ENCODE results near the gene SERF2.
"Not testable (repeated sequence)": the region's sequence is repeated elsewhere in the genome, so short reads cannot be mapped to it uniquely, and the experiment has no call there.

The SERF2 gene

DNA sequence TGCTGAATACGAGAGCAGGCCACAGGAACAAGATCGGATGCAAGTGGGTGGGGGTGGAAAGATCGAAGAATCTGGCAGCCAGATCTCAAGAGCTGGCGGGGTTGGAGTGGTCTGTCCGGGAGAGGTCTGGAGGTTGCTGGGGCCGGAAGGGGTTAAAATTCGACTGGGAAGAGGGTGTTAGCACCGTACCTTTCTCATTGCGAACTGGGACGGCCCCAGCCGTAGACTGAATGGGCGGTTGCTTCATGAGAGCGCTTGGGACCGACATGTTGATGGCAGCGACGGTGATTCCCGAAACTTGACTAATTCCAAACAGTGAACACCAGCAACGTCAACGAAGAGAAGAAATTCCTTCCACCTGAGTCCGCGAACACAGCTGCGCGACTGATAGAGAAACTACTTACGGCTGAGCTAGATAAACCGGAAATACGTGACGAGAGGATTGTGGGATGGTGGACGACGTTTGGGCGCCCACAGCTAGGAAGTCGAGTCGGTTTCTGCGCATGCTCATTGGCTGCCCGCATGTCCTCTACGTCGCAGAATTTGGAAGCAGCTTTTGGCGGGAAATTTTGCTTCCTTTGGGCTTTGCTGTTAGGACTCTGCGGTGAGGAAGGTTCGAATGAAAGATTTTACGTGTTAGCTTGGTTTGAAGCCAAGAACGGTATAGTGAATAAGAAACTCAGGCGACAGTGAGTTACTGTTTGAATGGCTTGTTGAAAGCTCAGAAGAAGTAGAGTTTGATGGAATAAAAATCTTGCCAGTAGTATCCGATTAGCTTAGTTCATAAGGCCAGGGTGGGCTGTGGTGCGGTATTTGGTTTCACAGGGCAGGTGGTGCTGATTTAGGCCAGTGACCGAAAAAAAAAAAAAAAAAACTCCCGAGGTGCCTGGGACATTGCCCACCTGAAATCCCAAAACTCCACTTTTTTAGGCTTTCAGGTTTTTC is 32.5 kb downstream of the SERF2 start, which contains the start of gene MFAP1:
MFAP1 (minus strand) TSS at position 389 of the 945 bp plus-strand sequence; CDS start at position 268, 121 bp downstream.
- TF ChIP-seq, protein P1, sequence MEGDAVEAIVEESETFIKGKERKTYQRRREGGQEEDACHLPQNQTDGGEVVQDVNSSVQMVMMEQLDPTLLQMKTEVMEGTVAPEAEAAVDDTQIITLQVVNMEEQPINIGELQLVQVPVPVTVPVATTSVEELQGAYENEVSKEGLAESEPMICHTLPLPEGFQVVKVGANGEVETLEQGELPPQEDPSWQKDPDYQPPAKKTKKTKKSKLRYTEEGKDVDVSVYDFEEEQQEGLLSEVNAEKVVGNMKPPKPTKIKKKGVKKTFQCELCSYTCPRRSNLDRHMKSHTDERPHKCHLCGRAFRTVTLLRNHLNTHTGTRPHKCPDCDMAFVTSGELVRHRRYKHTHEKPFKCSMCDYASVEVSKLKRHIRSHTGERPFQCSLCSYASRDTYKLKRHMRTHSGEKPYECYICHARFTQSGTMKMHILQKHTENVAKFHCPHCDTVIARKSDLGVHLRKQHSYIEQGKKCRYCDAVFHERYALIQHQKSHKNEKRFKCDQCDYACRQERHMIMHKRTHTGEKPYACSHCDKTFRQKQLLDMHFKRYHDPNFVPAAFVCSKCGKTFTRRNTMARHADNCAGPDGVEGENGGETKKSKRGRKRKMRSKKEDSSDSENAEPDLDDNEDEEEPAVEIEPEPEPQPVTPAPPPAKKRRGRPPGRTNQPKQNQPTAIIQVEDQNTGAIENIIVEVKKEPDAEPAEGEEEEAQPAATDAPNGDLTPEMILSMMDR (IDR thresholded peaks at IDR 0.05; ENCODE audit: low read length, missing control alignments): no peak
- peak; percentile 99 for DNase-seq (ENCODE audit: low read depth)
- H3K4me3 ChIP-seq (replicated peaks; ENCODE audit: low read depth, low read length): peak within 1 kb of the TSS; percentile 88

DNA sequence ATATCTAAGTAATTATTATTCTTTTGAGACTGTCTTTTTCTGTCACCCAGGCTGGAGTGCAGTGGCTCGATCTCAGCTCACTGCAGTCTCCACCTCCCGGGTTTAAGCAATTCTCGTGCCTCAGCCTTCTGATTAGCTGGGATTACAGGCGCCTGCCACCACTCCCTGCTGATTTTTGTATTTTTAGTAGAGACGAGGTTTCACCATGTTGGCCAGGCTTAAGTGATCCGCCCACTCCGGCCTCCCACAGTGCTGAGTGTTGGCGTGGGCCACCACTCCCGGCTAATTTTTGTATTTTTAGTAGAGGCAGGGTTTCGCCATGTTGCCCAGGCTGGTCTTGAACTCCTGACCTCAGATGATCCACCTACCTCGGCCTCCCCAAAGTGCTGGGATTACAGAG is 33.2 kb downstream of the SERF2 start:
- not testable (repeated sequence) for H3K4me3 ChIP-seq (replicated peaks; ENCODE audit: low read depth, low read length); DNase-seq (ENCODE audit: low read depth)

DNA sequence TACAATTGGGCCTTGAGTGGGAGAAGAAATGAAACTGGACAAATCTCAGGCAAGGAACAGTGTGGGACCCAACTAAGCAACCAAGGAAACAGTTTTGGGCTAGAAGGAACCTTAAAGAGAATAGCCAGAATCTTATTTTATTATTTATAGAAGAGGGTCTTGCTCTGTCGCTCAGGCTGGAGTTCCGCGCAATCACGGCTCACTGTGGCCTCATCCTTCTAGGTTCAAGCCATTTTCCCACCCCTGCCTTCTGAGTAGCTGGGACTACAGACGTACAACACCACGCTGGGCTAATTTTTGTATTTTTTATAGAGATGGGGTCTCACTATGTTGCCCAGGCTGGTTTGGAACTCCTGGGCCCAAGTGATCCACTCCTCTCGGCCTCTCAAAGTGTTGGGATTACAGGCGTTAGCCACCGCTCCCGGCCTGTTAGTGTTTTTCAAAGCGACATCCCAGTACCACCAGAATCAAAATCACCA is 33.9 kb downstream of the SERF2 start:
- H3K4me3 ChIP-seq (replicated peaks; ENCODE audit: low read depth, low read length): peak overlapping the region; percentile 69
- DNase-seq (ENCODE audit: low read depth): no peak
- TF ChIP-seq, protein P1 (IDR thresholded peaks at IDR 0.05; ENCODE audit: low read length, missing control alignments): no peak

DNA sequence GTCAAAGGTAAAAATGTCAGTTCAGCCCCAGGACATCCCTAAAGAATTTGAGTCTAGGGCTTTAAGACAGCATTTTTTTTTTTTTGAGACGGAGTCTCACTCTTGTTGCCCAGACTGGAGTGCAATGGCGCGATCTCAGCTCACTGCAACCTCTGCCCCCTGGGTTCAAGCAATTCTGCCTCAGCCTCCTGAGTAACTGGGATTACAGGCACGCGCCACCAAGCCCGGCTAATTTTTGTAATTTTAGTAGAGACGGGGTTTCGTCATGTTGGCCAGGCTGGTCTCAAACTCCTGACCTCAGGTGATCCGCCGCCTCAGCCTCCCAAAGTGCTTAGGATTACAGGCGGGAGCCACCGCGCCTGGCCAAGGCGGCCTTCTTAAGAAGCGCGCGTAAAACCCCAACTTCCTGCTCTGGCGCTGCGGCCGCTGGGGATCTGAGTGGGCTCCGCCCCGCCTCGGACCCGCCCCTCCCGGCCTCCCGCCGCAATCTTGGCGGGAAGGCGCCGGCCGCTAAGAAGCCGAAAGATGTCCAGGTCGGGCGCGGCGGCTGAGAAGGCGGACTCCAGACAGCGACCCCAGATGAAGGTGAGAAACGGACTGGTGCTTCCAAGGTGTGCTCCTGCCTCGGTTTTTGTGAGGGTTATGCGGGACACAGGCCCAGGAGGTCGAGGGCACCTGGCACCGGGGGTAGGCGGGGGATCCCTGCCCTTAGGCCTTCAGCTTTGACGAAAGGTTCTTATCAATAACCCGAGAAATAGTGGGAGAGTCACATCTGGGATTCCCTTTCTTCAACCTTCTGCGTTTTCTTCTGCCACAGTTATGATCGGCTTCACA is 34.6 kb downstream of the SERF2 start, which contains the start of gene WDR76:
WDR76 (plus strand) TSS at position 495 of the 834 bp plus-strand sequence; CDS start at position 526, 31 bp downstream.
- peak; percentile 77 for DNase-seq (ENCODE audit: low read depth)
- TF ChIP-seq, protein P1 (IDR thresholded peaks at IDR 0.05; ENCODE audit: low read length, missing control alignments): no peak
- H3K4me3 ChIP-seq (replicated peaks; ENCODE audit: low read depth, low read length): peak within 1 kb of the TSS; percentile 69

DNA sequence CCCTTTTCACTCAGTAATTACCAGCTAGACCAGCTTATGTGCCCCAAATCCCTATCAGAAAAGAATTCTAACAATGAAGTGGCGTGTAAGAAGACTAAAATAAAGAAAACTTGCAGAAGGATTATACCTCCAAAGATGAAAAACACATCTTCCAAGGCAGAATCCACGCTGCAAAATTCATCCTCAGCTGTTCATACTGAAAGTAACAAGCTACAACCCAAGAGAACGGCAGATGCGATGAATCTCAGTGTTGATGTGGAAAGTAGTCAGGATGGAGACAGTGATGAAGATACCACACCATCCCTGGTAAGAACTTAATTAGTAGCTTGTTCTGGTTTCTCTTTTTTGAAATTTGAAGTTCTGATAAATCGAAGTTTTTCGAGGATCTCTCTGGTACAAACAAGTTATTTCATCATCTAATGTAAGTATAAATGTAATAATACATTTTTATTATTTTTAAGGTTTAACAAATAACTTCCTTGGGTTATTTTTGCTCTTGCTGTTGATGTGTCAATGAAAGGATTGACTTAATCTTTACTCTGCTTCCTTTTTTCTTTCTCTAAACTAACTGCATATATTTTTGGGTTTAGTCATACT is 36.0 kb downstream of the SERF2 start:
- TF ChIP-seq, protein P1 (IDR thresholded peaks at IDR 0.05; ENCODE audit: low read length, missing control alignments): no peak
- H3K4me3 ChIP-seq (replicated peaks; ENCODE audit: low read depth, low read length): peak overlapping the region; percentile 69
- DNase-seq (ENCODE audit: low read depth): peak; percentile 10

DNA sequence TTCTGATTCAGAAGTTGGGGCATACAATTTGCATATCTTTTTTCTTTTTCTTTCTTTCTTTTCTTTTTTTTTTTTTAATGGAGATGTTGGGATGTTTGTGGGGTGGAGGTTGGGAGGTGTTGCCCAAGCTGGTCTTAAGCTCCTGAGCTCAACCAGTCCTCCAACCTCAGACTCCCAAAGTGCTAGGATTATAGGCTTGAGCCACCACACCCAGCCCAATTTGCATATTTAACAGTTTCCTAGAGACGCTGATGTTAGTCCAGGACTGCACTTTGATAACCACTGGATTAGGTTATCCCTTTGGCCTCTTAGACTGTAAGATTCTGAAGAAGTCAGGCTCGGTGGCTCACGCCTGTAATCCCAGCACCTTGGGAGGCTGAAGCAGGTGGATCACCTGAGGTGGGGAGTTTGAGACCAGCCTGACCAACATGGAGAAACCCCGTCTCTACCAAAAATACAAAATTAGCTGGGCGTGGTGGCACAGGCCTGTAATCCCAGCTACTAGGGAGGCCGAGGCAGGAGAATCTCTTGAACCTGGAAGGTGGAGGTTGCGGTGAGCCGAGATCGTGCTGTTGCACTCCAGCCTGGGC is 37.9 kb downstream of the SERF2 start:
- not testable (repeated sequence) for DNase-seq (ENCODE audit: low read depth); H3K4me3 ChIP-seq (replicated peaks; ENCODE audit: low read depth, low read length)

DNA sequence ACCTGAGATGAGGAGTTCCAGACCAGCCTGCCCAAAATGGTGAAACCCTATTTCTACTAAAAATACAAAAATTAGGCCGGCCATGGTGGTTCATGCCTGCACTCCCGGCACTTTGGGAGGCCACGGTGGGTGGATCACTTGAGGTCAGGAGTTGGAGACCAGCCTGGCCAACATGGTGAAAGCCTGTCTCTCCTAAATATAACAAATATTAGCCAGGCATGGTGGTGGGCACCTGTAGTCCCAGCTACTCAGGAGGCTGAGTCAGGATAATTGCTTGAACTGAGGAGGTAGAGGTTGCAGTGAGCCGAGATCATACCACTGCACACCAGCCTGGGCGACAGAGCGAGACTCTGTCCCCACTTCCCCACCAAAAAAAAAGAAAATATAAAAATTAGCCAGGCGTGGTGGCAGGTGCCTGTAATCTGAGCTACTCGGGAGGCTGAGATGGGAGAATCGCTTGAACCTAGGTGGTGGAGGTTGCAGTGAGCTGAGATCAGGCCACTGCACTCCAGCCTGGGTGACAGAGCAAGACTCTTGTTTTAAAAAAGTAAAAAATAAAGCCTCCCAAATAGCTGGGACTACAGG is 38.7 kb downstream of the SERF2 start:
- not testable (repeated sequence) for H3K4me3 ChIP-seq (replicated peaks; ENCODE audit: low read depth, low read length)

DNA sequence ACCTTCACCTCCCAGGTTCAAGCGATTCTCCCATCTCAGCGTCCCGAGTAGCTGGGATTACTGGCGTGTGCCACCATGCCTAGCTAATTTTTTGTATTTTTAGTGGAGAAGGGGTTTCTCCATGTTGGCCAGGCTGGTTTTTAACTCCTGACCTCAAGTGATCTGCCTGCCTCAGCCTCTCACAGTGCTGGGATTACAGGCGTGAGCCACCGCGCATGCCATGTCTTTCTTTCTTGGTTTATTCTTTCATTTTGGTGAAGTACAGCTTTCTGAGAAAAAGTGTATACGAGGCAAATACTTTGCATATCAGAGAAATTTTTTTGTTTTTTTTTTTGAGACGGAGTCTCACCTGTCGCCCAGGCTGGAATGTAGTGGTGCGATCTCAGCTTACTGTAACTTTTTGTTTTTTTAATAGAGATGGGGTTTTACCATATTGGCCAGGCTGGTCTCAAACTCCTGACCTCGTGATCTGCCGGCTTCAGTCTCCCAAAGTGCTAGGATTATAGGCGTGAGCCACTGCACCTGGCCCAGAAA is 39.5 kb downstream of the SERF2 start:
- H3K4me3 ChIP-seq (replicated peaks; ENCODE audit: low read depth, low read length): not testable (repeated sequence)

More for the DNA sequence above, 38.7 kb downstream of the SERF2 start:
- not testable (repeated sequence) for DNase-seq (ENCODE audit: low read depth)

DNA sequence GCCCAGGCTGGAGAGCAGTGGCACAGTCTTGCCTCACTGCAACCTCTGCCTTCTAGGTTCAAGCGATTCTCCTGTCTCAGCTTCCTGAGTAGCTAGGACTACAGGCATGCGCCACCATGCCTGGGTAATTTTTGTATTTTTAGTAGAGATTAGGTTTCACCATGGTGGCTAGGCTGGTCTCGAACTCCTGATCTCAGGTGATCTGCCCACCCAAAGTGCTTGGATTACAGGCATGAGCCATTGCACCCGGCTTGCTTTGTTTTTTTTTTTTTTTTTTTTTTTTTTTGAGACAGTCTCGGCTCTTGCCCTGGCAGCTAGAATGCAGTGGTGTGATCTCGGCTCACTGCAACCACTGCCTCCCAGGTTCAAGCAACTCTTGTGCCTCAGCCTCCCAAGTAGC is 40.4 kb downstream of the SERF2 start:
- DNase-seq (ENCODE audit: low read depth); H3K4me3 ChIP-seq (replicated peaks; ENCODE audit: low read depth, low read length): not testable (repeated sequence)

More for the DNA sequence above, 39.5 kb downstream of the SERF2 start:
- DNase-seq (ENCODE audit: low read depth): not testable (repeated sequence)
